ENCODE measurements around the gene PCSK7. TPM values are rescaled to one million over a fixed set of nuclear protein-coding genes. Genes with fewer than 3 reads are reported as not detected.

The PCSK7 gene
- total RNA-seq, 1 experiment from 2014 or later, result 28.4 TPM

DNA sequence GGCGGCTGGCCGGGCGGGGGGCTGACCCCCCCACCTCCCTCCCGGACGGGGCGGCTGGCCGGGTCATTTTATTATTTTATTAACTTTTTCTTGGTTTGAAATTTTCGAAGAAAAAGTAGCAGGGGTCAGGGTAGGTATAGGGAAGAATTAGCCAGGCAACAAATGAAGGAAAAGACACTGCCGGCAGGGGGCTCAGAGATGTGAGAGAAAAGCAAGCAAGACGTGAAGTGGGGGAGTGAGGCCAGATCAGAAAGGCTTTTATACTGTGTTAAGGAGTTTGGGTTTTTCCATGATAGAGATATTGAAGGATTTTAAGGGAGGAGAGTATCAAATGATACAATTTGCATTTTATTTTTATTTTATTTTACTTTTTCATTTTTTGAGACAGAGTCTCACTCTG, 19.6 kb upstream of the PCSK7 start:
- Histone ChIP-seq H3K4me3 (ENCODE audit: insufficient read depth, low read depth, low read length) (no peak overlapping the region), H3K27me3 (ENCODE audit: control insufficient read depth, insufficient read depth, low read length) (no peaks in the 10 kb centered on the region), H3K36me3 (replicated peaks; ENCODE audit: control insufficient read depth, insufficient read depth, low read length) (peaks cover 3% of the 10 kb centered on the region)
- no peak for DNase-seq

DNA sequence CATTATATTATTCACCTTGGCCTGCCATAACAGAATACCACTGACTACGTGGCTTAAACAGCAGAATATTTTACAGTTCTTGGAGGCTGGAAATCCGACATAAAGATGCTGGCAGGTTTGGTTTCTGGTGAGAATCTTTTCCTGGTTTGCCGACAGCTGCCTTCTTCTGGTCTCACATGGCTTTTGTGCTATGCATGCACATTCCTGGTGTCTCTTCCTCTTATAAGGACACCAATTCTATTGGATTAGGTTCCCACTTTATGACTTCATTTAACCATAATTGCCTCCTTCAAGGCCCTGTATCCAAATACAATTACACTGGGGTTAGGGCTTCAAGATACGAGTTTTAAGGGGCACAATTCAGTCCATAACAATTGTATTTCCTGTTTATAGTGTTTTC, 17.7 kb upstream of the PCSK7 start:
- no peak for DNase-seq
- H3K27me3 ChIP-seq (ENCODE audit: control insufficient read depth, insufficient read depth, low read length), result no peaks in the 10 kb centered on the region
- peaks cover 8% of the 10 kb centered on the region for H3K36me3 ChIP-seq (replicated peaks; ENCODE audit: control insufficient read depth, insufficient read depth, low read length)
- no peak overlapping the region for H3K4me3 ChIP-seq (ENCODE audit: insufficient read depth, low read depth, low read length)

DNA sequence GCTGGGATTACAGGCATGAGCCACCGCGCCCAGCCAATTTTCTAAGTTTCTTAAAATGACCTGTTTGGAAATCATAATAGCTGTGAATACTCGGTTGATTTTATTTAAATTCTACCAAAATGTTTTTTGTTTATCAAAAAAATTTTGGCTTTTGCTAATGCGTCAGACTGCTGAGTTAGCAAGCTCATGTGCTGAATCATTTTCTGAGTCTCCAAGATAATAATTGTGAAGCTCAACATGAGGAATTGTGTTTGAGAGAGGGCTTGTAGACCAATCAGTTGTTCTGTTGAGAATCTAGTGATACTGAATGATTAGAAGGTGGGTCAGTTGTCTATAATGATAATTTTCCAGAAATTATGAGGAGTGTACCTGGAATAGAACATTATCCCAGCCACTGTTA, 16.5 kb upstream of the PCSK7 start:
- DNase-seq, result no peak
- H3K36me3 ChIP-seq (replicated peaks; ENCODE audit: control insufficient read depth, insufficient read depth, low read length), result peaks cover 12% of the 10 kb centered on the region

DNA sequence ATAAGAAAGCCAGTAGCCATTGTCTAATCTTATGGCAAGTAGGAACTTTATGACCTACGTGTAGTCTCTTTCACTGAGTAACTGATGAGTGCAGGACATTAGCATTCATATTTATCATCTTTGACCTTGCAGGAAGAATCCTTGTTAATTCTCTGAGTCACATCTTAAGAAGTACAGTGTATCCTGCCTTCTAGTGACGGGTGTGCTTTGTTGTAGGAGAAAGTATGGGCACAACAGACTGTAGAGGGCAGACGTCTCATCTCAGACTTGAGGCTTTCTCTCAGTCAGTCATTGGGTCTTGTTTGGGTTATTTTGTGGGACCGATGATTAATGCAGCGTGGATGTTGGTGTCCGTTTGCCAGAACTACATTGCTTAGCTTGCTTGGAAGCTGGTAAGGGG, 7.4 kb upstream of the PCSK7 start:
- Histone ChIP-seq H3K27me3 (ENCODE audit: control insufficient read depth, insufficient read depth, low read length) (no peaks in the 10 kb centered on the region), H3K36me3 (replicated peaks; ENCODE audit: control insufficient read depth, insufficient read depth, low read length) (peaks cover 11% of the 10 kb centered on the region), H3K4me3 (ENCODE audit: insufficient read depth, low read depth, low read length) (no peak overlapping the region)
- DNase-seq, result no peak

More for the DNA sequence above, 16.5 kb upstream of the PCSK7 start:
- Histone ChIP-seq H3K27me3 (ENCODE audit: control insufficient read depth, insufficient read depth, low read length) (no peaks in the 10 kb centered on the region), H3K4me3 (ENCODE audit: insufficient read depth, low read depth, low read length) (no peak overlapping the region)

DNA sequence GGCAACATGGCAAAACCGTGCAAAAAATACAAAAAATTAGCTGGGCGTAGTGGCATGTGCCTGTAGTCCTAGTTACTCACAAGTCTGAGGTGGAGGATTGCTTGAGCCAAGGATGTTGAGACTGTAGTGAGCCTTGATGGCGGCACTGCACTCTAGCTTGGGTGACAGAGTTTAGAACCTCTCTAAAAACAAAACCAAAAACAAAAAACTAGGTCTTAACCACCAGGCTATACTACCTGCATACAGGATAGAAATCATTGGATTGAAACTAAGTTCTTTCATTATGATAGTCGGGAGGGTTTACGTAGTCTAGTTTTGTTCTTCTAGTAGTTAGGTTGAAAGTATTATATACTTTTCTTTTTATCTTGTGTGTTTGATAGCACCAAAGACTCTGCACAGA, 6.3 kb upstream of the PCSK7 start:
- H3K27me3 ChIP-seq (ENCODE audit: control insufficient read depth, insufficient read depth, low read length), result no peaks in the 10 kb centered on the region
- no peak for DNase-seq
- no peak overlapping the region for H3K4me3 ChIP-seq (ENCODE audit: insufficient read depth, low read depth, low read length)
- H3K36me3 ChIP-seq (replicated peaks; ENCODE audit: control insufficient read depth, insufficient read depth, low read length), result peaks cover 7% of the 10 kb centered on the region

DNA sequence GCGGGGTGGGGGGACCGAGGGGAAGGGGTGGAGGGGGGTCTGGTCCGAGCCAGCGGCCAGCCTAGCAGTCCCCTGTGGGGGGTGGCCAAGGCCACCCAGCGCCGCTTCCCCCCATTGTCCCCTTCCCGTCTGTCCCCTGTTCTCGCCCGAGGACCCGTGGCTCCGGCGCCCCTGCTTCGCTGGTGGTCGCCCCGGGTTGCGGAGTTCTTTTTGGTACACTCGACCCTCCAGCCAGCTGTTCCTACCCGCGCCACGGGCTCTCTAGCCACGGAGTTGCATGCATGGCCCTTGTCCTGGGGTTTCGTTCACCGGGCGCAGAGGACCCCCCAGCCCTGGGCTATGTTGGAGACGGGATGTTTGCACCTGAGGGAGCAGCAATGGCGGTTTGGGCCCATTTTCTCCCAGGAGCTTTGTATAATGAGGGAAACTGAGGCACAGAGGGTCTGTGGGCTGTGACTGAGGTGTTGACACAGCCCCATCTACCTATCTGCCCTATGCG, 1.1 kb upstream of the PCSK7 start:
- Histone ChIP-seq H3K36me3 (replicated peaks; ENCODE audit: control insufficient read depth, insufficient read depth, low read length) (peaks cover 7% of the 10 kb centered on the region), H3K4me3 (ENCODE audit: insufficient read depth, low read depth, low read length) (peak overlapping the region; percentile 80), H3K27me3 (ENCODE audit: control insufficient read depth, insufficient read depth, low read length) (no peaks in the 10 kb centered on the region)
- no peak for DNase-seq

DNA sequence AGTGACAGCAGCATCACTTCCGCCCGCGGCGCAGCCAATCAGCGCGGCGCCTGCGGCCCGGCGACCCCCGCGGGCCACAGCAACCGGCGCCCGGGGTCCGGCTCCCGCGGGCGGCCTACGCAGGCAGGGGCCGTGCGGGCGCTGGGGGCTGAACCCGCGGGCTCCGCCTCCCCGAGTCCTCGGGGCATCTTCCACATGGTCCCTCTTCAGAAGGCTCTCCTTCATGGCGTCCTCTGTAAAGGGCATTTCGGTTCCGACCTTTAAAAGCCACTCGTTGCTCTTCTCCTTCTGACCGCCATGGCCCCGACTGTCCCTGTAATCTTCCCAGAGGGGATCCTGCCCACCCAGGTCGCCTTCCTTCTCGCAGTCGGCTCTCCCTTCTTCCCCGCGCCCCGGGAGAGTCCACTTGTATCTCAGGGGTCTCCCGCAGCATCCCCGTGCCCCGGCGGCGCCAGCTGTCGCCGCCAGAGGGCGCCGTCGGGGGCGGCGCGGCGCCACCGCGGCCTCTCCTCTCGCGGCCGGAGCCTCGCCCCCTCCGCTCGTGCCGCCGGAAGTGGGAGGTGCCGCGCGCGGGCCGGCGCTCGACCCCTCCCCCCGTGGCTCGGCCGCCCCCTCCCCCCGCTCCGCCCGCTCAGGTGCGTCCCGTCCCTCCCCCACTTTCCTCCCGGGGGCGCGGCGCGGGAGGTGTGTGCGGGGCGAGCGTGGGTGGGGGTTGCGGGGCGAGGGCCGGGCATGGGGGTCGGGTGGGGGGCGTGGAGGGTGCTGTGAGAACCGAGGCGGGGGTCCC, 412 bp upstream of the PCSK7 start, which contains the start of gene RNF214:
Gene RNF214 (plus strand): TSS at position 580 of the 787 bp plus-strand sequence. CDS start 1,602 bp downstream, outside the sequence.
- no peaks in the 10 kb centered on the region for H3K27me3 ChIP-seq (ENCODE audit: control insufficient read depth, insufficient read depth, low read length)
- DNase-seq, result peak; percentile 100

DNA sequence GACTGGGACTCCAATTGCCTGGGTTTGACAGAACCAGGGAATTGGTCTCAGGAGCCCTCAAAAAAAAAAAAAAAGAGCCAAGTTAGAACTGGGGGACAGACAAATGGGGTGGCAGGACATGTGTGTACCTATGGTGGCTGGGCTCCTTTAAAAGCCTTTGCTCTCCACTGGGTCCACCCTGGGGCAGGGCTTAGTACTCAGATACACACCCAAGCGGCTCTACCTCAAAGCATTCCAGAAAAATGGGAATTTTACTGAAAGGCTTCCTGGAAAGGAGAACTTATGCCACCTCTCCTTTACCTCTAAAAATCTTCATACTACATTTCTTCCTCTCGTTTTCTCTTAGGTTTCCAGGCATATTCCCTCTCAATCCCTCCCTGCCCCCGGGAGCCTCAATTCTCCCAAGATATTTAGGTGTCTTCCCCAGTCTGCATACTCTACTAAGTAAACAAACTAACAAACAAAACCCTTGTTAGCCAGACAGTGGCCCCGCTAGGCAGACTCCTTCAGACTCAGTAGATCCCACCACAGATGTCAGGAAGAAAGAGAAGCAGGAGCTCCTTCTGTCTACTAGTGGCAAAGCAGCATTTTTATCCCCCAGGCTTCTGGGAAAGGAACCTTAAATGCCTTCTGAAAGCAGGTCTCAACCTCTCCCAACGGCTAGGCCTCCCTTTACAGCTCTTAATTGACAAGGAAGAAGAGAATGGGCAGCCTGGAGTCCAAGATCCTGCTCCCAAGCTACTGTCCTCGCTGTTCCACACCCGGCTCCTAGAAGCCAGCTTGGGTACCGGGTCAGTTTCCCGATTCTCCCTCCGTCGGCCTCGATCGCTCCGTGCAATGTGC, 653 bp downstream of the PCSK7 start:
- DNase-seq, result no peak
- Histone ChIP-seq H3K27me3 (ENCODE audit: control insufficient read depth, insufficient read depth, low read length) (no peaks in the 10 kb centered on the region), H3K4me3 (ENCODE audit: insufficient read depth, low read depth, low read length) (peak overlapping the region; percentile 90), H3K36me3 (replicated peaks; ENCODE audit: control insufficient read depth, insufficient read depth, low read length) (peaks cover 12% of the 10 kb centered on the region)

More for the DNA sequence above, 412 bp upstream of the PCSK7 start, which contains the start of gene RNF214:
- Histone ChIP-seq H3K36me3 (replicated peaks; ENCODE audit: control insufficient read depth, insufficient read depth, low read length) (peaks cover 7% of the 10 kb centered on the region), H3K4me3 (ENCODE audit: insufficient read depth, low read depth, low read length) (peak within 1 kb of the TSS; percentile 90)

DNA sequence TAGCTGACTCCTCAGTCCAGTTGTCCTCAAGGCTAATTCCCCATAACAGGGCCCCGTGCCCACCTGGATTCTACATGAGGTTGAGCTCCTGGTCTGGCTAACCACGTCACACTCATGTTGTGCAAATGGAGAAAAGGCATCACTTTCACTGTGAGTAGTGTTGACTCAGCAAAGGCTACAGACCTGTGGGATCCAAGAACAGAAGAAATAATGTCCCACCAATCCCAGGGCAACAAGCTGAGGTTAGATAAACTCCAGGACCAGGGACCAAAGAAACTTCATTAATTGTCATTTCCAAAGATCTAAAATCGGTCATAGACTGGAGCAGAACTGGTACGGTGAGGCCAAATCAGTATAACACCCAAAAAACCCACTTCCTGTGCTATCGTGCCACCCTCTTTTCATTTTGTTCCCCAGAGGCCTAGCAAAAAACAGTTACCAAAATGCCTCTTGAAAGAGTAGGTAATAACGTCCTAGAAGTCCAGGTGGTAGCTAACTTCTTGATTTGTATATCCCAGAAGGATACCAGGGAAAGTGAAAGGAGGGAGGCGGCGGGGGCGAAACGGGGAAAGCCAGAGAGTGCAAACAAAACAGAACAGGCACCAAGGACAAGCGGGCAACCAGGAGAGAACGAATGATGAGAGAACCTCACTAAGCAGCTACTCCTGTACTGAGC, 1.4 kb downstream of the PCSK7 start:
- no peak overlapping the region for H3K4me3 ChIP-seq (ENCODE audit: insufficient read depth, low read depth, low read length)
- peaks cover 13% of the 10 kb centered on the region for H3K36me3 ChIP-seq (replicated peaks; ENCODE audit: control insufficient read depth, insufficient read depth, low read length)
- H3K27me3 ChIP-seq (ENCODE audit: control insufficient read depth, insufficient read depth, low read length), result no peaks in the 10 kb centered on the region
- no peak for DNase-seq

DNA sequence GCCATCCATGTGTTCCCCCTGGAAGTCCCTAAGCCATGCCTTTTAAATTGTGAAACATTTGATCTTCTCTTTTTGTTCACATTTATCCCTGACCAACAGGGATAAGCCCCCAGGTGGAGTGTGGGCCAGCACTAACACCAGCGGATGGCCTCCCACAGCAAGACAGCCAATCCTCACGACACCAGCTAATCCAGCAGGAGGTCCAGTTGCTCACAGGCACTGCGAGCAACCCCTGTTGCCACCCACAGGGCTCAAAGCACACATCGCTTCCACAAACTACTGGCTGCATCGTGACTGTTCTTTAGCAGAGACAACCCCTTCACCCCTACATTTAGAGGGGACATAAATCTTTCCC, 2.0 kb downstream of the PCSK7 start:
- Histone ChIP-seq H3K4me3 (ENCODE audit: insufficient read depth, low read depth, low read length) (no peak overlapping the region), H3K36me3 (replicated peaks; ENCODE audit: control insufficient read depth, insufficient read depth, low read length) (peaks cover 13% of the 10 kb centered on the region), H3K27me3 (ENCODE audit: control insufficient read depth, insufficient read depth, low read length) (no peaks in the 10 kb centered on the region)
- DNase-seq, result no peak

DNA sequence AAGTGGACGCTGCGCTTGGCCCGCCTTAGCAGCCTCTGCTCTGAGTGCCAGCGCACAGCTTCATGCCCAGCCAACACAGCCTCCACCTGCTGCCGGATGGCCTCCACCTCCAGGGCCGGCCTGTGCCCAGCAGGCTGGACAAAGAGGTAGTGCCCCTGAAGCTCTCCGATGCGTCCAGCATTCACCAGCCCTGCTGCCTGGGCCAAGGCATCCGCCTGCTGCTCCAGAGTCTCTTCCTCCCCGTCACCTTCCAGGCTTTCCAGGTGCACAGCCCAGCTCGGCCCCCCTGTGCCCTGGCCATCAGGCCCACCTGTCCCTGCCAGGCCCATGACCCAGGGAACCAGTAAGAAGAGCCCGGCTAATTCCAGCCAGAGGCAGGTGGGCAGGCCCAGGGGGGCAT, 2.5 kb downstream of the PCSK7 start:
- Histone ChIP-seq H3K36me3 (replicated peaks; ENCODE audit: control insufficient read depth, insufficient read depth, low read length) (peaks cover 13% of the 10 kb centered on the region), H3K4me3 (ENCODE audit: insufficient read depth, low read depth, low read length) (no peak overlapping the region), H3K27me3 (ENCODE audit: control insufficient read depth, insufficient read depth, low read length) (no peaks in the 10 kb centered on the region)
- DNase-seq, result no peak

DNA sequence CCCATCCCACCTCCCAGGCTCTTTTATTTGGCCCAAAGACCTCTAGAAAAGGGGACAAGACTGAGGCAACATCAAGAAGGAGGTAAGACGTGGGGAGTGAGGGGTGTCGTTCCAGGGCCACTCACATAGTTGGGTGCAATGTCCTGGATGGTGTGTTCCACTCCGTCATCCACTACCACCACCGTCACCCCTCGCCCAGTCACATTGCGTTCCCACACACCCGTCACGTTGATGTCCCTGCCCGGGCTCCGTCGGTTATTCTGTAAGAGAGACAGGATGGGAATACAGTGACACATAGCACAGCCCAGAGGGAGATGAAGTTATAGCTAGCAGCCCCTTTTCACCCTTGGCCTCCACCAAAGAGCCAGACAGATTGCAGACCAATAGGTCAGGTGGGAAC, 3.8 kb downstream of the PCSK7 start:
- peaks cover 18% of the 10 kb centered on the region for H3K36me3 ChIP-seq (replicated peaks; ENCODE audit: control insufficient read depth, insufficient read depth, low read length)
- no peak overlapping the region for H3K4me3 ChIP-seq (ENCODE audit: insufficient read depth, low read depth, low read length)
- H3K27me3 ChIP-seq (ENCODE audit: control insufficient read depth, insufficient read depth, low read length), result no peaks in the 10 kb centered on the region
- no peak for DNase-seq

DNA sequence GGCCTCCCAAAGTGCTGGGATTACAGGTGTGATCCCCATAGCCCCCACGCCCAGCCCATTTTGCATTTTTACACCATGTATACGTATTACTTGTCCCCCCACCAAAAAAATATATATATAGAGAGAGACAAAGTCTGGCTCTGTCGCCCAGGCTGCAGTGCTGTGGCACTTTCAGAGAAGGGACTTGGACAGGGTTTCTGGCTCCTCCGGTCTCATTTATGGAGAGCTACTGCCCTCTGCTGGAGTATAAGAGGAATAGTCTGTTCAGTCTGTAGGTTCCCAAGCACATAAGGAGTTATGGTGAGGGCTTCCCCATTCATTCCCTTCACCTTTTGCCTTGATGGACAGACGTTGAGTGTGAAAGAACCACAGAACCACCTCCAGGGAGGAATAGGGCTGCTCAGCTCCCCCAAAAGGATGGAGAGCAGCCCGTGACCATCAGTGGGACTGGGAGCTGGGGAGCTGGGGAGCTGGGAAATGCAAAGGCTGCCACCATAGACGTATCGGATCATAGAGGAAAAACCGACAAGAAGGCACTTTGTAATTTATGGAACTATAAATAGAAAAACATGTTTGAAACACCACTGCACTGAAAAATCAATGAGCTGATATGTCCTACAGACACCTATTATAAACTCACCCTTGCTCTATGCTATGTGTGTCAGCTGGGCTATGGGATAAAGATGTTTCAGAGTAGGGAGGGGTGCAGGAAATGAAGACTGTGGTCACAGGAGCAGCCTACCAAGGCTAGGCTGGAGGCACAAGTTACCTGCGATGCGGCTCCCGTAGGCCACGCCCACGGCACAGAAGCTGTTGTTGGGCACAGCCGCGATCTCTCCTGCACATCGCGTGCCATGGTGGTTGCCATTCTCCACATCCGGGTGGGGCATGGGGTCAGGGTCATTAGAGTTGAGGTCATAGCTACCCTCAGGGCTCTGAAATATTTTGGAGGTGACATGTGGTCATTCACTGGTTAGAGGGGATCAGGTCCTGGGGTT, 5.2 kb downstream of the PCSK7 start:
- Histone ChIP-seq H3K27me3 (ENCODE audit: control insufficient read depth, insufficient read depth, low read length) (no peaks in the 10 kb centered on the region), H3K36me3 (replicated peaks; ENCODE audit: control insufficient read depth, insufficient read depth, low read length) (peaks cover 18% of the 10 kb centered on the region), H3K4me3 (ENCODE audit: insufficient read depth, low read depth, low read length) (no peak overlapping the region)
- peak; percentile 88 for DNase-seq
